Smooth muscle cell (in vitro differentiated cells): ENCODE measurements around the gene MYO1E. TPM values are rescaled to one million over a fixed set of nuclear protein-coding genes. Genes with fewer than 3 reads are reported as not detected.

Experiments used
- DNase-seq: peaks from one replicate; lab custom pipeline; 2025; ENCODE audit not compliant: unreplicated experiment; lab: John Stamatoyannopoulos, UW
- H2AFZ ChIP-seq: fragments of 200-600 bp; sonication (generic); 2 replicates; pipeline ENCODE4 v1.6.0; 2016; ENCODE audit warnings: antibody characterized with exemption, low read depth, mild to moderate bottlenecking
- H3F3A ChIP-seq: fragments of 200-600 bp; sonication (generic); 2 replicates; pipeline ENCODE4 v1.6.0; 2017; ENCODE audit warnings: antibody characterized with exemption, low read depth
- H3K27ac ChIP-seq: fragments of 200-600 bp; sonication (generic); 2 replicates; pipeline ENCODE4 v1.5.1; 2016; ENCODE audit warnings: low read depth, mild to moderate bottlenecking
- H3K27me3 ChIP-seq: fragments of 200-600 bp; sonication (generic); 2 replicates; pipeline ENCODE4 v1.6.1; 2016; ENCODE audit warnings: low read depth, mild to moderate bottlenecking
- H3K36me3 ChIP-seq: fragments of 200-600 bp; sonication (generic); 2 replicates; pipeline ENCODE4 v1.5.1; 2016; ENCODE audit warnings: low read depth
- H3K4me1 ChIP-seq: fragments of 200-600 bp; sonication (generic); 2 replicates; pipeline ENCODE4 v1.5.1; 2016; ENCODE audit warnings: low read depth
- H3K4me2 ChIP-seq: fragments of 200-600 bp; sonication (generic); 2 replicates; pipeline ENCODE4 v1.6.0; 2016; ENCODE audit warnings: mild to moderate bottlenecking
- H3K4me3 ChIP-seq: fragments of 200-600 bp; sonication (generic); 2 replicates; pipeline ENCODE4 v1.5.1; 2016; ENCODE audit warnings: mild to moderate bottlenecking
- H3K79me2 ChIP-seq: fragments of 200-600 bp; sonication (generic); 2 replicates; pipeline ENCODE4 v1.6.0; 2016; ENCODE audit warnings: low read depth, mild to moderate bottlenecking
- H3K9ac ChIP-seq: fragments of 200-600 bp; sonication (generic); 2 replicates; pipeline ENCODE4 v1.6.0; 2016; ENCODE audit warnings: low read depth
- H3K9me3 ChIP-seq: fragments of 200-600 bp; sonication (generic); replicated peaks from 2 replicates; pipeline ENCODE4 v1.5.1; 2016; ENCODE audit warnings: low read depth
- H4K20me1 ChIP-seq: fragments of 200-600 bp; sonication (generic); 2 replicates; pipeline ENCODE4 v1.6.0; 2016; ENCODE audit warnings: low read depth
- CTCF ChIP-seq: fragments of 200-600 bp; sonication (generic); IDR thresholded peaks from 2 replicates; pipeline ENCODE4 v1.5.1; 2017; ENCODE audit warnings: borderline replicate concordance, mild to moderate bottlenecking, antibody characterized with exemption; ENCODE audit not compliant: insufficient read depth, poor library complexity, severe bottlenecking
- WGBS: methylation state at CpG from one replicate; pipeline ENCODE4 v1.1.7; 2016; ENCODE audit warnings: low lambda C conversion rate; 5-methylcytosine and 5-hydroxymethylcytosine counted together
- polyA plus RNA-seq: library from polyadenylated mRNA; unstranded; fragments of >200 nt; fragmentation: Nextera tagmentation; extraction: Ambion mirVana; gene quantifications from 2 replicates; pipeline ENCODE4 v1.2.1, GENCODE V29; 2016
- total RNA-seq: library from RNA; depleted of rRNA; stranded (reverse); fragments of >200 nt; gene quantifications from 2 replicates; pipeline ENCODE4 v1.2.3, GENCODE V29; 2014

MYO1E gene
- total and polyA plus RNA-seq, 2 experiments from 2014 or later, result 50.0 to 54.5 TPM

DNA sequence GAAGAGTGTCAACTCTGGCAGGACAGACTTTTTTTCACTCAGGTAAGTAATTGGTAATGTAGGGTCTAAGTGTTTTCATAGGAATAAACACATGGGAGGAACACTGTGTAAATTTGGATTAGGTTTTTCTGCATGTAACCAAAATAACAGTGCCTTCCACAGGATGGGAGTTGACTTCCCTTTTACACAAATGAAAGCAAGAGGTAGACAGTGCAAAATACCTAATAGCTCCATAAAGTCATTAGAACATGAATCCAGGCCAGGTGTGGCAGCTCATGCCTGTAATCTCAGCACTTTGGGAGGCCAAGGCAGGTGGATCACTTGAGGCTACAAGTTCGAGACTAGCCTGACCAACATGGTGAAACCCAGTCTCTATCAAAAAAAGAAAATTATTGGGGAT, 25.5 kb upstream of the MYO1E start:
- Histone ChIP-seq H3K4me3 (no peak overlapping the region), H4K20me1 (no peaks in the 10 kb centered on the region), H2AFZ (no peak overlapping the region), H3K79me2 (no peaks in the 10 kb centered on the region), H3K4me2 (no peak overlapping the region), H3K4me1 (no peaks in the 10 kb centered on the region), H3K27me3 (no peaks in the 10 kb centered on the region), H3K36me3 (no peaks in the 10 kb centered on the region), H3K27ac (no peak overlapping the region), H3K9ac (no peak overlapping the region), H3K9me3 (no peaks in the 10 kb centered on the region), H3F3A (no peaks in the 10 kb centered on the region)
- no peak for TF ChIP-seq CTCF
- 94% methylated on average over 1 of the region's 1 CpG for WGBS
- no peak for DNase-seq

- Histone ChIP-seq H3K4me3 (no peak overlapping the region), H3K4me1 (no peaks in the 10 kb centered on the region), H3K36me3 (no peaks in the 10 kb centered on the region), H3K27me3 (no peaks in the 10 kb centered on the region), H3K9ac (no peak overlapping the region), H4K20me1 (no peaks in the 10 kb centered on the region), H3K4me2 (no peak overlapping the region), H2AFZ (no peak overlapping the region), H3F3A (no peaks in the 10 kb centered on the region), H3K9me3 (no peaks in the 10 kb centered on the region), H3K79me2 (no peaks in the 10 kb centered on the region), H3K27ac (no peak overlapping the region)
- no peak for DNase-seq
- no peak for TF ChIP-seq CTCF
- WGBS, result 54% methylated on average over 3 of the region's 3 CpGs
Observed at GRCh38 chr15:59396679-59397078, 24.0 kb upstream of the MYO1E start.

DNA sequence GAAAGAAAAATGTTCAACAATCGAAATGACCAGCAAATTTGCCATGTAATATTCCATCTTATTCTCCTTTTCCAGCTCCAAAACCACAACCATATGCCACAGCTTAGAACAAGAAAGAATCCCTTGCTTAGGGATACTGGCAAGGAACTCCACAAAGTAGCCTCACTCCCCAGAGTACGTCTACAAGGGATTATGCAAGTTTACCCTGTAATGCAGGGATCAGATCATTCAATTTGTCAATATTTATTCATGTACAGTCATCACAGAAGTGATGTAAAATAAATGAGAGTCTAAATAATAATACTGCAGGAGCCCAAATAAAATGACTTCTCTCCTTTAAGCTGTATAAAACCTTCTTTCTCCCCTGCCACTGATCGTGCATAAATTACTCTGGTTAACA, 23.5 kb upstream of the MYO1E start:
- no peak overlapping the region for H3K27ac ChIP-seq
- no peaks in the 10 kb centered on the region for H3K36me3 ChIP-seq
- H3K9ac ChIP-seq, result no peak overlapping the region
- no peaks in the 10 kb centered on the region for H3F3A ChIP-seq
- H3K27me3 ChIP-seq, result no peaks in the 10 kb centered on the region
- H3K4me2 ChIP-seq, result no peak overlapping the region
- WGBS, result 72% methylated on average over 3 of the region's 3 CpGs
- TF ChIP-seq CTCF, result no peak
- H3K9me3 ChIP-seq, result no peaks in the 10 kb centered on the region
- no peak overlapping the region for H2AFZ ChIP-seq
- H4K20me1 ChIP-seq, result no peaks in the 10 kb centered on the region
- DNase-seq, result no peak
- no peaks in the 10 kb centered on the region for H3K79me2 ChIP-seq
- no peaks in the 10 kb centered on the region for H3K4me1 ChIP-seq
- H3K4me3 ChIP-seq, result no peak overlapping the region

- H3K79me2 ChIP-seq, result no peaks in the 10 kb centered on the region
- no peaks in the 10 kb centered on the region for H4K20me1 ChIP-seq
- H3K4me1 ChIP-seq, result no peaks in the 10 kb centered on the region
- H3K4me2 ChIP-seq, result no peak overlapping the region
- 92% methylated on average over 9 of the region's 9 CpGs for WGBS
- H2AFZ ChIP-seq, result no peak overlapping the region
- no peak for TF ChIP-seq CTCF
- no peaks in the 10 kb centered on the region for H3K9me3 ChIP-seq
- H3K27ac ChIP-seq, result no peak overlapping the region
- H3K4me3 ChIP-seq, result no peak overlapping the region
- H3F3A ChIP-seq, result no peaks in the 10 kb centered on the region
- H3K36me3 ChIP-seq, result no peaks in the 10 kb centered on the region
- no peak overlapping the region for H3K9ac ChIP-seq
- DNase-seq, result no peak
- H3K27me3 ChIP-seq, result no peaks in the 10 kb centered on the region
Observed at GRCh38 chr15:59394166-59394661, 21.5 kb upstream of the MYO1E start.
